DND-41 (cell line): ENCODE measurements around the gene CARD11.

Experiments used
- CTCF ChIP-seq: IDR thresholded peaks from 2 replicates; pipeline ENCODE4 v1.5.1; 2012; ENCODE audit warnings: borderline replicate concordance, low read length, moderate library complexity, mild to moderate bottlenecking; ENCODE audit not compliant: poor library complexity, severe bottlenecking; ENCODE audit errors: extremely low read depth
- EZH2 ChIP-seq: IDR thresholded peaks from 3 replicates; pipeline ENCODE4 v1.6.1; 2012; ENCODE audit warnings: borderline replicate concordance, low read depth, mild to moderate bottlenecking, moderate library complexity, low read length, inconsistent platforms; ENCODE audit not compliant: severe bottlenecking

- no peak for TF ChIP-seq CTCF
- no peak for TF ChIP-seq EZH2
Observed at GRCh38 chr7:3032256-3032655, 11.4 kb downstream of the CARD11 start.
